ENCODE data around the gene SCLT1.

GRCh38 chr4:129014566-129015509 lies 78.5 kb downstream of the SCLT1 start:
- TF ChIP-seq SUZ12 (IDR thresholded peaks at IDR 0.05; ENCODE audit: extremely low read depth, insufficient read depth, insufficient read length) = no peak
- no peak for TF ChIP-seq ZNF274 (IDR thresholded peaks at IDR 0.05; ENCODE audit: low read depth, low read length)

Measured in NT2/D1 (cell line).